ENCODE measurements around the gene SLC4A2. TPM values are rescaled to one million over a fixed set of nuclear protein-coding genes. Genes with fewer than 3 reads are reported as not detected.

Gene SLC4A2
- total RNA-seq, 2 donors from 2014 or later = 265 to 284 TPM

- Mint-ChIP-seq H3K27ac (peak overlapping the region; percentile 64), H3K27me3 (ENCODE audit: insufficient read depth) (no peaks in the 10 kb centered on the region), H3K9me3 (no peaks in the 10 kb centered on the region), H3K36me3 (ENCODE audit: low read depth) (peaks cover 26% of the 10 kb centered on the region), H3K4me1 (peaks cover 23% of the 10 kb centered on the region), H3K4me3 (no peak overlapping the region)
- no peak overlapping the region for H3K9ac ChIP-seq (ENCODE audit: extremely low read depth, low read length, poor library complexity, severe bottlenecking)
- peaks cover 14% of the 10 kb centered on the region for H3K4me1 ChIP-seq (ENCODE audit: control insufficient read depth, insufficient read depth, low read length)
- no peak overlapping the region for H3K27ac ChIP-seq (ENCODE audit: low read depth, low read length)
- WGBS, 2 experiments (ENCODE audit: insufficient coverage in 1 of 2, insufficient read length in 1 of 2) = 71 to 72% methylated on average over 6 of the region's 6 CpGs
- no peaks in the 10 kb centered on the region for H3K27me3 ChIP-seq (ENCODE audit: control insufficient read depth, insufficient read depth, low read length, poor library complexity, severe bottlenecking)
- peaks cover 31% of the 10 kb centered on the region for H3K36me3 ChIP-seq (ENCODE audit: control insufficient read depth, insufficient read depth, low read length)
- TF ChIP-seq CTCF (conservative IDR thresholded peaks at IDR 0.05) = peak; percentile 87
- peak; percentile 89 for DNase-seq
- no peak overlapping the region for H3K4me3 ChIP-seq (ENCODE audit: low read length)
- H3K9me3 ChIP-seq (ENCODE audit: control insufficient read depth, low read length) = no peaks in the 10 kb centered on the region
These were observed 32.0 kb downstream of the SLC4A2 start for GRCh38 chr7:151091431-151091830.

GRCh38 chr7:151091988-151092387 is 32.6 kb downstream of the SLC4A2 start:
- Histone ChIP-seq H3K27ac (ENCODE audit: low read depth, low read length) (no peak overlapping the region), H3K4me1 (ENCODE audit: control insufficient read depth, insufficient read depth, low read length) (peaks cover 14% of the 10 kb centered on the region), H3K9ac (ENCODE audit: extremely low read depth, low read length, poor library complexity, severe bottlenecking) (no peak overlapping the region), H3K9me3 (ENCODE audit: control insufficient read depth, low read length) (no peaks in the 10 kb centered on the region), H3K27me3 (ENCODE audit: control insufficient read depth, insufficient read depth, low read length, poor library complexity, severe bottlenecking) (no peaks in the 10 kb centered on the region), H3K36me3 (ENCODE audit: control insufficient read depth, insufficient read depth, low read length) (peaks cover 31% of the 10 kb centered on the region), H3K4me3 (ENCODE audit: low read length) (no peak overlapping the region)
- H3K9me3 Mint-ChIP-seq = no peaks in the 10 kb centered on the region
- H3K4me1 Mint-ChIP-seq = peaks cover 23% of the 10 kb centered on the region
- no peak for TF ChIP-seq CTCF (conservative IDR thresholded peaks at IDR 0.05)
- H3K27me3 Mint-ChIP-seq (ENCODE audit: insufficient read depth) = no peaks in the 10 kb centered on the region
- no peak for DNase-seq
- H3K27ac Mint-ChIP-seq = no peak overlapping the region
- WGBS, 2 experiments (ENCODE audit: insufficient coverage in 1 of 2, insufficient read length in 1 of 2) = 93 to 96% methylated on average over 10 to 14 of the region's 14 CpGs
- no peak overlapping the region for H3K4me3 Mint-ChIP-seq
- H3K36me3 Mint-ChIP-seq (ENCODE audit: low read depth) = peaks cover 28% of the 10 kb centered on the region

GRCh38 chr7:151093748-151094147 is 34.4 kb downstream of the SLC4A2 start:
- TF ChIP-seq CTCF (conservative IDR thresholded peaks at IDR 0.05) = no peak
- no peaks in the 10 kb centered on the region for H3K9me3 Mint-ChIP-seq
- peaks cover 17% of the 10 kb centered on the region for H3K4me1 Mint-ChIP-seq
- H3K27ac ChIP-seq (ENCODE audit: low read depth, low read length) = no peak overlapping the region
- no peaks in the 10 kb centered on the region for H3K9me3 ChIP-seq (ENCODE audit: control insufficient read depth, low read length)
- no peak overlapping the region for H3K9ac ChIP-seq (ENCODE audit: extremely low read depth, low read length, poor library complexity, severe bottlenecking)
- no peaks in the 10 kb centered on the region for H3K27me3 Mint-ChIP-seq (ENCODE audit: insufficient read depth)
- H3K27ac Mint-ChIP-seq = no peak overlapping the region
- DNase-seq = no peak
- no peaks in the 10 kb centered on the region for H3K27me3 ChIP-seq (ENCODE audit: control insufficient read depth, insufficient read depth, low read length, poor library complexity, severe bottlenecking)
- H3K36me3 Mint-ChIP-seq (ENCODE audit: low read depth) = peaks cover 36% of the 10 kb centered on the region
- no peak overlapping the region for H3K4me3 Mint-ChIP-seq
- 94 to 100% methylated on average over 4 to 6 of the region's 6 CpGs for WGBS, 2 experiments (ENCODE audit: insufficient coverage in 1 of 2, insufficient read length in 1 of 2)
- no peak overlapping the region for H3K4me3 ChIP-seq (ENCODE audit: low read length)
- H3K4me1 ChIP-seq (ENCODE audit: control insufficient read depth, insufficient read depth, low read length) = peaks cover 9% of the 10 kb centered on the region
- H3K36me3 ChIP-seq (ENCODE audit: control insufficient read depth, insufficient read depth, low read length) = peaks cover 35% of the 10 kb centered on the region
